K562 (cell line): ENCODE measurements around the gene BAHD1. TPM values are rescaled to one million over a fixed set of nuclear protein-coding genes. Genes with fewer than 3 reads are reported as not detected.

ENCODE experiments used
- ATAC-seq: fragments of 200-7000 bp; cut with Tn5 transposase; 3 replicates; pipeline ENCODE4 v1.9.1; 2020; ENCODE audit warnings: moderate library complexity
- BruUV-seq: library from RNA; stranded (reverse); fragments of 400-500 nt; replicated peaks from 2 replicates; lab custom pipeline; 2021; lab: Mats Ljungman, UMichigan
- CTCF ChIA-PET: fragments of 300-600 bp; formaldehyde crosslinking; extraction: SDS; loops from one replicate; lab custom pipeline; 2021; ENCODE audit warnings: low intra/inter-chr PET ratio; lab: Yijun Ruan, JAX
- POLR2A ChIA-PET: fragments of 300-600, 350-650 bp; sonication (Branson Sonifier 250); formaldehyde crosslinking; extraction: SDS; loops from one replicate; lab custom pipeline; 2021; ENCODE audit warnings: antibody characterized with exemption, inconsistent platforms; lab: Yijun Ruan, JAX
- DNase-seq, 4 experiments: peaks; one replicate each; pipeline versions ENCODE4 v3.0.0 to v3.0.0-alpha.2; 2011 to 2018; ENCODE audit warnings: low spot score in 3 of 4, mixed read lengths in 3 of 4; ENCODE audit errors: extremely low read depth in 1 of 4
- FAIRE-seq: peaks from 2 replicates; lab custom pipeline; 2011; peaks lifted over from hg19 to GRCh38; lab: Jason Lieb, UNC
- H2AFZ ChIP-seq: 2 replicates; pipeline ENCODE4 v1.6.0; 2011; ENCODE audit warnings: low read depth, low read length, control low read depth, inconsistent platforms
- H3K27ac ChIP-seq: fragments of 200-600 bp; 3 replicates; pipeline ENCODE4 v1.8.0; 2011; ENCODE audit warnings: low read depth, mild to moderate bottlenecking, control low read depth, inconsistent platforms, low read length, moderate library complexity, mixed read lengths; ENCODE audit errors: extremely low read depth
- H3K27me3 ChIP-seq, 2 experiments: fragments of 300-600 bp in 1 of 2; 2 replicates in 1 of 2; 3 replicates in 1 of 2; pipeline versions ENCODE4 v1.6.0 to v1.8.0; 2011; ENCODE audit warnings: inconsistent platforms in 2 of 2, low read length in 2 of 2, mild to moderate bottlenecking in 1 of 2, mixed read lengths in 1 of 2, moderate library complexity in 1 of 2; ENCODE audit not compliant: control insufficient read depth in 2 of 2, insufficient read depth in 2 of 2
- H3K36me3 ChIP-seq: fragments of 300-600 bp; 3 replicates; pipeline ENCODE4 v1.8.0; 2011; ENCODE audit warnings: mild to moderate bottlenecking, low read length, inconsistent platforms; ENCODE audit not compliant: control insufficient read depth, insufficient read depth
- H3K4me1 ChIP-seq, 2 experiments: fragments of 200-600 bp in 1 of 2; replicated peaks in 1 of 2; 2 replicates in 1 of 2; 3 replicates in 1 of 2; pipeline versions ENCODE4 v1.5.1 to v1.8.0; 2011; ENCODE audit warnings: inconsistent platforms in 2 of 2, low read length in 2 of 2, mild to moderate bottlenecking in 1 of 2, mixed read lengths in 1 of 2, moderate library complexity in 1 of 2; ENCODE audit not compliant: control insufficient read depth in 2 of 2, insufficient read depth in 2 of 2
- H3K4me2 ChIP-seq: 2 replicates; pipeline ENCODE4 v1.6.1; 2011; ENCODE audit warnings: low read length, control low read depth, inconsistent platforms, mixed read lengths; ENCODE audit not compliant: insufficient read depth
- H3K4me3 ChIP-seq: fragments of 200-600 bp; sonication (generic), shearing (Covaris generic); 2 replicates; pipeline ENCODE4 v1.5.1; 2016; ENCODE audit warnings: control low read depth, inconsistent platforms
- H3K79me2 ChIP-seq: fragments of 200-600 bp; 3 replicates; pipeline ENCODE4 v1.8.0; 2011; ENCODE audit warnings: low read length, inconsistent platforms; ENCODE audit not compliant: control insufficient read depth, insufficient read depth
- H3K9ac ChIP-seq, 2 experiments: 2 replicates each; pipeline versions ENCODE4 v1.6.0 to v1.6.1; 2011; ENCODE audit warnings: low read depth in 2 of 2, low read length in 2 of 2, control low read depth in 1 of 2, inconsistent platforms in 1 of 2, mild to moderate bottlenecking in 1 of 2, mixed read lengths in 1 of 2; ENCODE audit not compliant: insufficient read depth in 1 of 2
- H3K9me1 ChIP-seq: one replicate; pipeline ENCODE4 v1.6.0; 2011; ENCODE audit warnings: inconsistent platforms, mild to moderate bottlenecking, low read length, moderate library complexity; ENCODE audit not compliant: control insufficient read depth, insufficient read depth
- H3K9me3 ChIP-seq: replicated peaks from 2 replicates; pipeline ENCODE4 v1.5.1; 2011; ENCODE audit warnings: low read depth, low read length, inconsistent platforms; ENCODE audit not compliant: control insufficient read depth, insufficient read depth
- H4K20me1 ChIP-seq: replicated peaks from 2 replicates; pipeline ENCODE4 v1.6.1; 2011; ENCODE audit warnings: low read length, inconsistent platforms, mixed read lengths; ENCODE audit not compliant: control insufficient read depth, insufficient read depth
- ARNT ChIP-seq, 2 experiments: fragments of 450-650 bp; IDR thresholded peaks; 2 replicates each; pipeline ENCODE4 v1.6.1; 2016; ENCODE audit warnings: mild to moderate bottlenecking in 1 of 2
- BHLHE40 ChIP-seq: IDR thresholded peaks from 2 replicates; pipeline ENCODE4 v1.6.1; 2011; ENCODE audit warnings: low read length, improper control_type of control experiment
- COPS2 ChIP-seq: fragments of 450-650 bp; conservative IDR thresholded peaks from 2 replicates; pipeline ENCODE4 v1.6.1; 2016; ENCODE audit warnings: mild to moderate bottlenecking, moderate library complexity
- RAD51 ChIP-seq: fragments of 450-650 bp; IDR thresholded peaks from 2 replicates; pipeline ENCODE4 v1.7.1; 2016; ENCODE audit warnings: low read depth, mild to moderate bottlenecking, borderline replicate concordance
- SMARCE1 ChIP-seq: fragments of 450-650 bp; IDR thresholded peaks from 2 replicates; pipeline ENCODE4 v1.7.1; 2016; ENCODE audit warnings: mild to moderate bottlenecking
- ZNF764 ChIP-seq: fragments of 250-450 bp; sonication (Bioruptor Pico); IDR thresholded peaks from 2 replicates; pipeline ENCODE4 v1.4.0; 2020; ENCODE audit warnings: low read depth, mild to moderate bottlenecking, moderate library complexity
- WGBS: fragments of 100-300 bp; shearing (Covaris generic); methylation state at CpG from one replicate; pipeline ENCODE4 v1.1.6; 2016; ENCODE audit warnings: low coverage, mixed read lengths; ENCODE audit not compliant: insufficient coverage; ENCODE audit errors: missing lambda C conversion rate; 5-methylcytosine and 5-hydroxymethylcytosine counted together
- in situ Hi-C: fragments of 300-500 bp; cut with MboI; formaldehyde crosslinking; loops from 4 replicates; pipeline ENCODE4 v1.15.0; 2018; ENCODE audit warnings: inconsistent platforms, mixed read lengths
- intact Hi-C: fragments of 100-400 bp; cut with micrococcal nuclease; formaldehyde crosslinking; loops from 2 replicates; pipeline ENCODE4 v1.14.2; 2022
- polyA plus RNA-seq, 8 experiments: library from polyadenylated mRNA; depleted of rRNA in 4 of 8; stranded (reverse) in 5 of 8; unstranded in 3 of 8; fragments of >200 nt; fragmentation: Nextera tagmentation in 2 of 8; fragmentation: Illumina TruSeq in 1 of 8; extraction: Ambion mirVana in 2 of 8; extraction: Trizol in 1 of 8; gene quantifications; 2 replicates each; pipeline versions ENCODE4 v1.2.1 to v1.2.3, GENCODE V29; 2011 to 2014; ENCODE audit warnings: inconsistent platforms in 1 of 8, missing spikeins in 1 of 8
- total RNA-seq, 7 experiments: library from RNA; depleted of rRNA in 6 of 7; stranded (reverse); fragments of >200 nt in 6 of 7; fragmentation: Illumina TruSeq in 2 of 7; extraction: Trizol in 2 of 7; gene quantifications; 2 replicates each; pipeline versions ENCODE4 v1.2.1 to v1.2.3, GENCODE V29; 2011 to 2021; ENCODE audit warnings: low replicate concordance in 1 of 7
- TF ChIP-seq, protein P1 (sequence below), 2 experiments: fragments of 450-650 bp in 1 of 2; sonication (generic) in 1 of 2; formaldehyde crosslinking in 1 of 2; IDR thresholded peaks; 2 replicates each; pipeline versions ENCODE4 v1.7.1 to v1.9.0; 2016 to 2022; ENCODE audit warnings: inconsistent platforms in 1 of 2, mild to moderate bottlenecking in 1 of 2, missing genetic modification reagents in 1 of 2
- TF ChIP-seq, protein P2 (sequence below): fragments of 450-650 bp; formaldehyde crosslinking; IDR thresholded peaks from 2 replicates; pipeline ENCODE4 v1.4.0; 2020; ENCODE audit warnings: mild to moderate bottlenecking, moderate library complexity
- TF ChIP-seq, protein P3 (sequence below): fragments of 450-650 bp; IDR thresholded peaks from 2 replicates; pipeline ENCODE4 v1.7.0; 2016; ENCODE audit warnings: borderline replicate concordance

Gene BAHD1
- total and polyA plus RNA-seq, 9 of the 15 experiments (the other 6 are each of a cell fraction or from before 2014, with no cell fraction given): 0.55 to 38.5 (median 11.5) TPM

DNA sequence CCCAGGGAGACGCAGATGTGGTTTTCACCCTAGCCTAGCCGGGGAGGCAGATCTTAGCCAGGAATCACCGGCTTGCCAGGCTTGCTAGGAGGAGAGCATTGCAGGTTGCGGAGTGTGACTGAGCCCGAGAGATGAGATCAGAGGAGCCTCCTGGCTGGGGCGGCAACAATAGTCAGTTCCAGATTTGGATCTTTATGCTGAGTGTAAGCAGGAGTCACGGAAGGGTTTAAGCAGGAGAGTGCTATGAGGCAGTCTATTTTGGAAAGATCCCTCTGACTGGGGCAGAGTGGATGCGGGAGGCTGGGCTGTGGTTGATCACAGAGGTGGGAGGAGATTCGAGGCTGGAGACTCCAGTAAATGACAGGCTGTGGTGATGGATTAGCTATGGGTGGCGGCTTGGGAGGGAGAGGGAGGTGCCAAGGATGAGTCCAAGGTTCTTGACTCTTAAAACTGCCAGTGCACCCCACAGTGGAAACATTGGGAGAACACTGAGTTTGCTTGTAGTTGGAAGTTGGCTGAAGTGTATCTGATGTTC lies 10.4 kb upstream of the BAHD1 start:
- FAIRE-seq: peak; percentile 82
- no peak overlapping the region; the same call in 2 of the 3 replicates for H3K27ac ChIP-seq
- CTCF ChIA-PET: interaction anchor here (0.7 kb wide), 1 partner anchor 79 kb away, joined by 4 read pairs; no protein-coding TSS in a partner anchor
- POLR2A ChIA-PET: interaction anchor here (1.5 to 3.4 kb wide), 2 partner anchors 9 to 102 kb away, joined by 4 to 16 read pairs; partner anchors contain the start of gene BAHD1
- H3K9ac ChIP-seq: peak overlapping the region in 1 of 2 experiments; percentile 51; a peak in 1 of 4 replicates
- ATAC-seq: peak; percentile 88
- H3K9me1 ChIP-seq: no peaks in the 10 kb centered on the region
- H3K79me2 ChIP-seq: no peaks in the 10 kb centered on the region
- no peaks in the 10 kb centered on the region for H3K36me3 ChIP-seq
- 4% methylated on average over 10 of the region's 10 CpGs for WGBS
- H3K4me2 ChIP-seq: peak overlapping the region; percentile 63
- H3K4me3 ChIP-seq: no peak overlapping the region
- peak overlapping the region; percentile 43 for H2AFZ ChIP-seq
- H3K9me3 ChIP-seq: no peaks in the 10 kb centered on the region
- H3K4me1 ChIP-seq: peaks cover 28 to 34% of the 10 kb centered on the region in 2 experiments; a peak in 4 of 5 replicates
- no TSS peak for BruUV-seq
- intact Hi-C loops (no loop called here), in situ Hi-C loops (no loop called here)
- DNase-seq: peak; percentile 64 to 82 (median 71)
- H4K20me1 ChIP-seq: no peaks in the 10 kb centered on the region
- no peaks in the 10 kb centered on the region for H3K27me3 ChIP-seq
- TF ChIP-seq COPS2: no peak
- TF ChIP-seq BHLHE40: no peak
- TF ChIP-seq, protein P1, sequence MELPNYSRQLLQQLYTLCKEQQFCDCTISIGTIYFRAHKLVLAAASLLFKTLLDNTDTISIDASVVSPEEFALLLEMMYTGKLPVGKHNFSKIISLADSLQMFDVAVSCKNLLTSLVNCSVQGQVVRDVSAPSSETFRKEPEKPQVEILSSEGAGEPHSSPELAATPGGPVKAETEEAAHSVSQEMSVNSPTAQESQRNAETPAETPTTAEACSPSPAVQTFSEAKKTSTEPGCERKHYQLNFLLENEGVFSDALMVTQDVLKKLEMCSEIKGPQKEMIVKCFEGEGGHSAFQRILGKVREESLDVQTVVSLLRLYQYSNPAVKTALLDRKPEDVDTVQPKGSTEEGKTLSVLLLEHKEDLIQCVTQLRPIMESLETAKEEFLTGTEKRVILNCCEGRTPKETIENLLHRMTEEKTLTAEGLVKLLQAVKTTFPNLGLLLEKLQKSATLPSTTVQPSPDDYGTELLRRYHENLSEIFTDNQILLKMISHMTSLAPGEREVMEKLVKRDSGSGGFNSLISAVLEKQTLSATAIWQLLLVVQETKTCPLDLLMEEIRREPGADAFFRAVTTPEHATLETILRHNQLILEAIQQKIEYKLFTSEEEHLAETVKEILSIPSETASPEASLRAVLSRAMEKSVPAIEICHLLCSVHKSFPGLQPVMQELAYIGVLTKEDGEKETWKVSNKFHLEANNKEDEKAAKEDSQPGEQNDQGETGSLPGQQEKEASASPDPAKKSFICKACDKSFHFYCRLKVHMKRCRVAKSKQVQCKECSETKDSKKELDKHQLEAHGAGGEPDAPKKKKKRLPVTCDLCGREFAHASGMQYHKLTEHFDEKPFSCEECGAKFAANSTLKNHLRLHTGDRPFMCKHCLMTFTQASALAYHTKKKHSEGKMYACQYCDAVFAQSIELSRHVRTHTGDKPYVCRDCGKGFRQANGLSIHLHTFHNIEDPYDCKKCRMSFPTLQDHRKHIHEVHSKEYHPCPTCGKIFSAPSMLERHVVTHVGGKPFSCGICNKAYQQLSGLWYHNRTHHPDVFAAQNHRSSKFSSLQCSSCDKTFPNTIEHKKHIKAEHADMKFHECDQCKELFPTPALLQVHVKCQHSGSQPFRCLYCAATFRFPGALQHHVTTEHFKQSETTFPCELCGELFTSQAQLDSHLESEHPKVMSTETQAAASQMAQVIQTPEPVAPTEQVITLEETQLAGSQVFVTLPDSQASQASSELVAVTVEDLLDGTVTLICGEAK (IDR thresholded peaks at IDR 0.05): no peak
- TF ChIP-seq, protein P1 (CRISPR knock-in tag; IDR thresholded peaks at IDR 0.05): no peak
- TF ChIP-seq, protein P2, sequence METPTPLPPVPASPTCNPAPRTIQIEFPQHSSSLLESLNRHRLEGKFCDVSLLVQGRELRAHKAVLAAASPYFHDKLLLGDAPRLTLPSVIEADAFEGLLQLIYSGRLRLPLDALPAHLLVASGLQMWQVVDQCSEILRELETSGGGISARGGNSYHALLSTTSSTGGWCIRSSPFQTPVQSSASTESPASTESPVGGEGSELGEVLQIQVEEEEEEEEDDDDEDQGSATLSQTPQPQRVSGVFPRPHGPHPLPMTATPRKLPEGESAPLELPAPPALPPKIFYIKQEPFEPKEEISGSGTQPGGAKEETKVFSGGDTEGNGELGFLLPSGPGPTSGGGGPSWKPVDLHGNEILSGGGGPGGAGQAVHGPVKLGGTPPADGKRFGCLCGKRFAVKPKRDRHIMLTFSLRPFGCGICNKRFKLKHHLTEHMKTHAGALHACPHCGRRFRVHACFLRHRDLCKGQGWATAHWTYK (CRISPR knock-in tag): no peak
- TF ChIP-seq RAD51: no peak
- no peak for TF ChIP-seq ZNF764 (CRISPR knock-in tag)
- TF ChIP-seq ARNT (IDR thresholded peaks at IDR 0.05): peak in 1 of 2 experiments; percentile 51; a peak in 1 of 4 replicates
- TF ChIP-seq, protein P3, sequence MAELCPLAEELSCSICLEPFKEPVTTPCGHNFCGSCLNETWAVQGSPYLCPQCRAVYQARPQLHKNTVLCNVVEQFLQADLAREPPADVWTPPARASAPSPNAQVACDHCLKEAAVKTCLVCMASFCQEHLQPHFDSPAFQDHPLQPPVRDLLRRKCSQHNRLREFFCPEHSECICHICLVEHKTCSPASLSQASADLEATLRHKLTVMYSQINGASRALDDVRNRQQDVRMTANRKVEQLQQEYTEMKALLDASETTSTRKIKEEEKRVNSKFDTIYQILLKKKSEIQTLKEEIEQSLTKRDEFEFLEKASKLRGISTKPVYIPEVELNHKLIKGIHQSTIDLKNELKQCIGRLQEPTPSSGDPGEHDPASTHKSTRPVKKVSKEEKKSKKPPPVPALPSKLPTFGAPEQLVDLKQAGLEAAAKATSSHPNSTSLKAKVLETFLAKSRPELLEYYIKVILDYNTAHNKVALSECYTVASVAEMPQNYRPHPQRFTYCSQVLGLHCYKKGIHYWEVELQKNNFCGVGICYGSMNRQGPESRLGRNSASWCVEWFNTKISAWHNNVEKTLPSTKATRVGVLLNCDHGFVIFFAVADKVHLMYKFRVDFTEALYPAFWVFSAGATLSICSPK: no peak
- peak; percentile 59; the same call in 1 of the 2 replicates for TF ChIP-seq SMARCE1
